GM23248 (cell line): ENCODE data around the gene ARFGEF3.

Experiments
- EZH2 ChIP-seq: fragments of 200-600 bp; sonication (generic); IDR thresholded peaks from 2 replicates; pipeline ENCODE4 v1.6.1; 2018; ENCODE audit warnings: antibody characterized with exemption, mild to moderate bottlenecking; ENCODE audit not compliant: insufficient read depth, poor library complexity, severe bottlenecking
- EZH2phosphoT487 ChIP-seq: fragments of 200-600 bp; sonication (generic); IDR thresholded peaks from 2 replicates; pipeline ENCODE4 v1.6.1; 2018; ENCODE audit warnings: antibody characterized with exemption, moderate library complexity, mild to moderate bottlenecking, low read depth; ENCODE audit not compliant: insufficient read depth

- TF ChIP-seq EZH2 (no peak), EZH2phosphoT487 (no peak)
Measured at GRCh38 chr6:138129190-138129589, 32.5 kb upstream of the ARFGEF3 start.
